GM18499 (cell line): ENCODE measurements around the gene ACVRL1.

Experiments used
- ATAC-seq: cut with Tn5 transposase; IDR thresholded peaks from one replicate; pipeline ENCODE4 v1.9.1; 2021; ENCODE audit warnings: moderate number of reproducible peaks; ENCODE audit not compliant: insufficient read depth, unreplicated experiment

The ACVRL1 gene

DNA sequence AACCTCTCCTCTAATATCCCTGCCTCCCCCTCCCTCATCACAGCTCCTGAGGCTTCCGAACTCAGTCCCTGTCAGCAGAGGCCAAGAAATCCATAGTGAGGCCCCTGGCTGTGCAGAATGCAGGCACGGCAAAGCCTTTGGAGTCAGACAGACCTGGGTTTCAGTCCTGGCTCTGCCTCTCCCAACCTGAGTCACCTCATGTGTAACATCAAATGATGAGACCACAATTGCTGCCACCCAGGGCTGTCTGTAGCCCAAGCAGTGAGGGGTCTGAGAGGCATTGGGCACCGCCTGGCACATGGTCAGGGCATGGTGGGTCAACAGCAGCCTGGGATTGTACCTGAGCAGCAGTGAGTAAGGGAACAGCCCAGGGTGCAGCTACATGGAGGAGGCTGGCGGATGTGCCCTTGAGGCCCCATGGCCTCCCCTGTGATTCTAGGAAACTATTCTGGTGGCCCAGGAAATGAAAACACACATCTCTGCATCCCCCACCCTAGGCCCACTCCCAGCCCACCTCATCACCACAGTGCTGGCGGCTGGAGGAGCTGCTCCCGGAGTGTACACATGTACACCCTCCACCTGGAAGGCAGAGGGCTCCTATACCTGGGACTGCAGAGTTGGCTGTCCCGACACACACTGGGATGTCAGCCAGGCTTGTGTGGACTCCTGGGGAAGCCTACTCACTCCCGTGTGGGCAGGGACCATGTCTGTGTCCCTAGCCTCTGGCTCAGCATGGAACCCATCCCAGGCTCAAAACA, 11.7 kb upstream of the ACVRL1 start:
- ATAC-seq, result no peak

DNA sequence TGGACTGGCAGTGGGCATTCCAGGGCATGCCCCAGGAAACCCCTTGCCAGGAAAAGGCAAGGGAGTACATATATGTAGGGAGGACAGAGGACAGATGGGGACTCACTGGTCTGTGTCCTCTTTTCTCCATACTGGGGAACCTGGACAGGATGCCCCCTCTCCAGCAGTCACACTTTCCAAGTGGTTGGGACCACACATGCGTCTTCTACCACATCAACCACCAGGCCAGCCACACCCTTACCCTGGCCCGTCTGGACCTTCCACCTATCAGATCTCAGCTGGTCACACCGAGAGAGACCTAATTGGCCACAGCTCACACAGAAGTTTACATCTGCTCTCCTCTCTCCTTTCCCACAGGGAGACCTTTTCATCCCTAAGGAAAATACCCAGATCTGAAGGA, 11.1 kb upstream of the ACVRL1 start:
- no peak for ATAC-seq

DNA sequence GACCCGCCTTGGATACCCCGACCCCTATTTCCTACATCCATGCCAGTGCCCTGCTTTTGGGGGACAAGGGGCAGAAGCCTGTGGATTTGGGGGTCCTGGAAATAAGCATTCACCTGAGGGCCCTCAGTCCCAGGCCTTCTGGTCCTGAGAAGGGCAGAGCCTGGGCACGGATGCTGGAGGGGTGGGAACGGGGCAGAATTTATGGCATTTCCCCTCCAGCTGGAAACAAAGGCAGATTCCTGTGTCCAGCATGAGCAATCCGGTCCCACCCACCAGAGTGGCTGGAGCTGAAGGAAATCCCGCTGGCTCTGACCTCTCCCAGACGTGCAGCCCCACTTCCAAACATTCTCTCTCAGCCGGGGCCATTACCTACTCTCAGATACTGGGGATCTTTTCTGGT, 10.1 kb upstream of the ACVRL1 start:
- no peak for ATAC-seq

DNA sequence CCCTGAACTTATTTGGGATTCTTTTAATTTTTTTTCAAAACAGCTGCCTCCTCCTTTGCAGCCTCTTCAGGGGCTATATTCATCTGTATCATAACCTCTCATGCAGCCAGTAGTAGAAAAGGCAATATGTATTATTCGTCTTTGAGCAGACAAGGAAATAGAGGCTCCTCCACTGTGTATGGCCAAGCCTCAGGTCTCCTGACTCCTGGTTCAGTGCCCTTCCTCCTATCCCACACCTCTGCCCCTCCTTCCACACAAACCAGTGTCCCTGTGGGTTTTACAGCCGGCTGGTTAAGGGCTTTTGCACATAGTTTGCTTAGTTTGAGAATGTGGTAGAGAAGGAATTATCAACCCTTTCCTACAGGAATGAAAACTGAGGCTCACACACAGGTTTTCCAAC, 8.8 kb upstream of the ACVRL1 start:
- ATAC-seq, result no peak

DNA sequence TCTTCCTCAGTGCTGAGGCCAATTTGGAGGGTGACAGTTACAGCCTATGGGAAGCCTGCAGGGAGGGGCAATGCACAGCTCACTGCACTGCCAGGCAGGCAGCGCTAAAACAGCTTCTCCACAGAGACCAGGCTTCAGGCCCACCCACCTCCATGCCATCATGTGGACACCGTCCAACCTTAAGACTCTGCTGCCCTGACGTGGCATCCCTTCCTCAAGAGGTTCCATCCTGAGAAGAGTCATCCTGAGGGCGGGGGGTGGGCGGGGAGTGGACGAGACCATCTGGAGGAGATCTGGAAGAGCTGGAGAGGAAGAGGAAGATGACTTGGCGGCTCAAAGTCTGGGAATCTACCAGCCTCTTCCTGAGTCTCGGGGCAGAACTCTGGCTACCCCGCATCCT, 8.4 kb upstream of the ACVRL1 start:
- no peak for ATAC-seq

DNA sequence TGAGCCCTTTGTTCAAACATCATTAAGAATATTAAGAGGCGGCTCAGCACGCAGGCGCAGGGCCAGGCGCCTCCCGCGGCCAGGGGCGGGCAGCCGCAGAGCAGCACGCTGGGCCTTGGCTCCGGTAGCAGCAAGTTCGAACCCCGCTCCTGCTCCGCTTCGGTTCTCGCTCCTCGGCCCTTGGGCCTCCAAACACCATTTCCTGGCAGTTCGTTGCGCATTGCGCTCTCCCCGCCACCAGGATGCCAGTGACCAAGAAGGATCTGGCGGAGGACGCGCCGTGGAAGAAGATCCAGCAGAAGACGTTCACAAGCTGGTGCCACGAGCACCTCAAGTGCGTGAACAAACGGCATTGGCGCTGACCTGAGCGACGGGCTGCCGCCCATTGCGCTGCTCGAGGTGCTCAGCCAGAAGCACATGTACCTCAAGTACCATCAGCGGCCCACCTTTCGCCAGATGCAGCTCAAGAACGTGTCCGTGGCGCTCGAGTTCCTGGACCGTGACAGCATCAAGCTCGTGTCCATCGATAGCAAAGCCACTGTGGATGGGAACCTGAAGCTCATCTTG, 6.9 kb upstream of the ACVRL1 start:
- ATAC-seq, result no peak

DNA sequence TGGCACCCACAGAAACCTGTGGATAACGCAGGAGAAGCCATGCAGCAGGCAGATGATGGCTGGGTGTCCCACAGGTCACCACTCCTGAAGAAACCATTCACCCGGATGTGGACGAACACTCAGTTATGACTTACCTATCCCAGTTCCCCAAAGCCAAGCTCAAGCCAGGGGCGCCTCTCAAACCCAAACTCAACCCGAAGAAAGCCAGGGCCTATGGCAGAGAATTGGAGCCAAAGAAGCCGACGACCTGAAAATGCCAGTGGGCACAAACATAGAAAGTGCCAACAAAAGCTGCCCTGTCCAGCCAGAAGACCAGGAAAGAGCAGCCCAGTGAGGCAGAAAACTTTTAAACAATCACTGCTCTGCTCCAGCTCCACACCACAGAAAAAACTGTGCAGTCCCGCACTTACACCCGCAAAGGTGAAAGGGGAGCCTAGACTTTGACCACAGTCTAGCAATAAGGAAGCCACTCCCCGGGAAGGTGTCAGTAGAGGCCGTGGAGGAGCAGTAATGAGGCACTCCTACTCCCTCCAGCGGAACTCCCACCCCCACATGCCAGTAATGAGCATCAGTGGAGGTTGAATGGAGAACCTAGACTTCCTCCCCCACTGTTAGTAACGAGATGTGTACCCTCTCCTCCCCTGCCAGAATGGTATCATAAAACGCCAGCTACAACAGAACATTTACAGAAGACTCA, 6.0 kb upstream of the ACVRL1 start:
- ATAC-seq, result no peak

DNA sequence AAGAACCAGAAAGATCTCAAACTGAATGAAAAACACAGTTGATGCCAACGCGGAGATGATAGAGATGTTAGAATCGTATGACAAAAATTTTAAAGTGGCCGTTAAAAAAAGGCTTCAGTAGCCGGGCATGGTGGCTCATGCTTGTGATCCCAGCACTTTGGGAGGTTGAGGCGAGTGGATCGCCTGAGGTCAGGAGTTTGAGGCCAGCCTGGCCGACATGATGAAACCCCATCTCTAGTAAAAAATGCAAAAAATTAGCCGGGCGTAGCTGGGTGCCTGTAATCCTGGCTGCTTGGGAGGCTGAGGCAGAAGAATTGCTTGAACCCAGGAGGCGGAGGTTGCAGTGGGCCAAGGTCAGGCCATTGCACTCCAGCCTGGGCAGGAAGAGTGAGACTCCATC, 5.4 kb upstream of the ACVRL1 start:
- ATAC-seq, result no peak

DNA sequence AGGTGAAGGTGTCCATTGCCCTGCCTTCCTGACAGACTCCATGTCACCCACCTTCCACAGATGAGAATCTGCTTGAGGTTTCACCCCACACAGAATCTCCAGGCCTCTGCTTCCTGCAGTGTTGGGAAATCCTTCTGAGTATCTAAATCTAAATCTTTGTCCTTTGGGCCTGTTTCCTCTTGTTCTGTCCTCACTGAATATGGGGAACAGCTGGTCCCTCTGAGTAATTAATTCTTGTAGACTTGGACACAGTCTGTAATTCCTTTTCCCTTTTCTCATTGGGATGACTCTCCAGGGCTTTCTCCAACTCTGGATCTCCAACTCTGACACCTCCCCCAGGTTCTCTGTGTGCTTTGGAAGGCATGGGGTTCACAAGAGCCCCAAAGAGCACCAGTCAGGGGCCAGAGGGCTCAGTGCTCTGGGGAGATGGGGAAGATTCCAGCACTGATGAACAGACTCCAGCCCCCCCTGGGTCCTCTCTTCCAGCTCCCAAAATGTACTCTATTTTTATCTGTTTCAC, 2.3 kb upstream of the ACVRL1 start:
- no peak for ATAC-seq

DNA sequence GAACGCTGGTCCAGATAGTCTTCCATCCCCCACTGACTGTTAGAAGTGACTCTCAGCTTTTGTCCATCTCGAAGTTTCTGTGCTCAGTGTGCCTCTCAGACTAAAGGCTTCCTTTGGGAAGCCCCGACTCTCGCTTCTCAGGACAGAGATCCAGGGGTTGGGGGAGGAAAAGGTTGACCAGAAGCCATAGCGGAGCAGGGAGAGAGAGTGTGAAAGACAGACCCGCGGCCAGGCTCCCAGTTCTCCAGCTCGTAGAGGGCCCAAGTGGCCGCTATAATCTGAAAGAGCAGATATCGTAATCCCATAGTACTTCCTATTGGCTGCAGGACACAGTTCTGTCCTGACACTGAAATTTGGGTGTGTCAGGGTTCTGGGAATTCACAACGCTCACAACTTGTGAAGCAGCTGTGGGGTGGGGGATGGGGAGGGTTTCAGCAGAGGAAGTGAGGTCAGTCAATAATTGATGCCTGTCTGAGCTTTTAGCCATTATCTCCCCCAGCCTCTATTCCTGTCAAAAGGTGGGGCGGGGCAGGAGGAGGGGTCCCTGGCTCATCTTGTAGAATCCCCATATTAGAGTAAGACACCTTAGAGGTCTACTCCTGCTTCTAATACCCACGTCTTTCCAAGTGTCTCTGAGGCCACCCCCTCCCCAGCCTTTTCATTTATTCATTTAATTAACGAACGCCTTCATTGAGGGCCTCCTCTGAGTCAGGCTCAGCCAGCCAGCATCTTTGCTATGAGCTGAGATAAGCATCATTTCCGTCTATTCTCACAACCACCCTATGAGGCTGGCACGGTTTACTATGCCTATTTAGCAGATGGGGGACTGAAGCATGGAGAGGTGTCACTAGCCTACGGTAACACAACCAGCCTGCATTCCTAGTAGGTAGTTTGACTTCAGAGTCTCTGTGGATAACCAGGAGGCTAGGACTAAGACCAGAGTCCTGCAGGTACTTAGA, 1.6 kb upstream of the ACVRL1 start:
- no peak for ATAC-seq

DNA sequence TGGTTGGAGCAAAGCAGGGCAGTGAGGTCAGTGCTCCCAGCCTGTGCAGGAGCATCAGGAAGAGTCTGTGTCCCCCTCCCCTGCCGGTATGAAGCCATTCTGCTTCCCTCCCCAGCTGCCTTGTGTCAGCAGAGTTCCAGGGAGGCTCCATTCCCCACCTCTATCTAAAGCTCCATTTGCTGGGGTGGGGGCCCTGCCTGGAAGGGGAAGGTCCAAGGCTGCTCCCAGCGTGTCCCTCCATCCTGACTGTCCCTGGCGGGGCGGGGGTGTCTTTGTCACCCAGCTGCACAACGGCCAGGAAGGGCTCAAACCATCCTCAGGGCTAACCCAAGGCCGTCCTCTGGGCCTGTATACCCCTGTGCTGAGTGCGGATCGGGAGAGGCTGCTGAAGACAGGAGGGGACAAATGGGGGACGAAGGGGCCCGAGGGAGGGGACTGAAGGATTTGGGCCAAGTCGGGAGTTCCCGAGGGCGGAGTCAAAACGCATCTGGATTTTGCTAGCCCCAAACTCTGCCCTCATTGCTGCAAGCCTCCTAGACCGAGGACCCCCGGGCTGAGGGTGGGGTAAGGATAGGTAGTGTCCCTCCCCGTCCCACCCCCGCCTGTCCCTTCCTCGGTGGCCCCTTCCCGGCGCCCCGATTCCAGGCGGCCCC, 748 bp upstream of the ACVRL1 start:
- ATAC-seq, result no peak

DNA sequence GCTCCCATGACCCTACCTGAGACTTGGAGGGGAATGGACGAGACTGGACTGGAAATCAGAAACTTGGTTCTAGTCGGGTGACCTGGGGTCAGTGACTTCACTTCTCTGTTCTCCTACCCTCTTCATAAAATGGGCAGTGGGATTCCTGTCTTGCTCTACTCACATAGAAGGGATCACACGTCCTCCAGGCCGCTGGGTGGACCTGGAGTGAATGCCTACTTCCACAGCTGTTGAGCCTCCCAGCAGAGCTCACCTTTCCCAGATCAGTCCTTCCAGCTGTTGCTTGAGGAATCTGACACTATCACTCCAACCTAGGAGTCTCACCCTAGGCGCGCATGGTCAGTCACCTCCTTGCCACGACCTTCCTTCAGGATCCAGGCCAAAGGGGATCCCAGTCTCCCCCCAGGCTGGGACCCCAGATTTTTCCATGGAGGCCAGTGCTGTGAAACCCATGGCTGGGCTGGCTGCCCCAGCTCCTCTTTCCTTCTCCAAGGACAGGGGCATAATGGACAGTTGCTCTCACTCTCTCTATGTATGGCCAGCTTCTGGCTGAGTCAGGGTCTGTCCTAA, 637 bp downstream of the ACVRL1 start:
- ATAC-seq, result no peak

DNA sequence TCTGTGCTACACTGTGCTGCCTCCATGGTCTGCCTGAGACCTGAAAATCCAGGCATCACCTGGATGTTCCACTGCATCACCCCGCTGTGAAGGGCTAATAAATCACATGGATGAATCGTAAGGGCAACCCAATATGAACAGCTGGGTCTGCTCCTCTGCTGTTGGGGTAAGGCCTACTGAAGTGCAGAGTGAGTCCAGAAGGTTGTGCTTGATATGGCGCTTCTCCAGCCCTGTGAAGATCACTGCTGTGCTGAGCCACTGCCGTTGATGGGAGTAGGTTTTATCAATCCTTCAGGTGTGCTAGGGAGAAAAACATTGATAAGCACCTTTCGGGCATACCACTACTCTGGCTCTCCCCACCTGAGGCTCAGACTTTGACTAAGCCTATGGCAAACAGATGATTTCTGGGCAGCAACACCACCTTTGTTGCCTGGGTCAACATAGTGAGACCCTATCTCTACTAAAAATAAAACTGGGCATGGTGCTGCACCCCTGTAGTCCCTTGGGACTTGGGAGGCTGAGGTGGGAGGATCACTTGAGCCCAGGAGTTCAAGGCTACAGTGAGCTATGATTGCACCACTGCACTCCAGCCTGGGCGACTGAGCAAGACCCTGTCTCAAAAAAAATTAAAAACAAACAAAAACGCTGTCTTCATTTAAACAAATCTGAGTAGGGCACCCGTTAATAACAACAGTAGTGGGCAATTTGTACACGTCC, 1.7 kb downstream of the ACVRL1 start:
- no peak for ATAC-seq

DNA sequence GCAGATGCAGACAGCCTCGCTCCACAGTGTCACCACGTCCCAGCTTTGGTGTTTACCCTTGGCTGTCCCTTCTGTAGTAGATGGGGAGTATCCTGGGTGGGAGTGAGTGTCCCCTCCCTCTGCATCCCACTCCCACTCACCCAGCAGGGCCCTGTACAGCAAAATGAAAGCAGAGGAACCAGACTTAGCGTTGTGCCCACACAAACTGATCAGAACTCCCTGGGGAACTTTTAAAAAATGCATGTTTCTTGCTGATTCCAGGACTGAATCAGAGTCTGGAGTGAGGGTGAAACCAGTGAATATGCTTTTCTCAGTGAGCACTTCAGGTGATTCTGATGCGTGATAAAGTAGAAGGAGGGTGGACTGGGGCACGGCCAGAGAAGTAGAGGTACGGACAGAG, 2.9 kb downstream of the ACVRL1 start:
- no peak for ATAC-seq

DNA sequence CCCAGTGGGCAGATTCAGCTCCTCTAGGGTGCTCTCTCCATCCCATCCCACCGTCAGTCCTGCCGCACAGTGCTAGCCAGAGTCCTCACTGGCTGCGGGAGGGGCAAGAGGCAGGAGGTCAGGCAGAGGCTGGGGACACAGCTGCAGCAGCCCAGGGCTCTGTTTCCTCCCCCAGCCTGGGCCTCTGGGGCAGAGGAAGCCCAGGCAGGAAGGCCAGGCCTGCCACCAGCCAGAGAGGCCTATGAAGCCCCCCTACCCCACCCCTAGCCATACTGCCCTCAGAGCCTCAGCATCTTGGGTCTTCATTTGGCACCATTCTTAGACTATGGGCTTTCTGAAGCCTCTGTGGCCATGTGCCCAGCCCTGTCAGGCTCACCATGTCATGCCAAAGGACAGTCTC, 3.4 kb downstream of the ACVRL1 start:
- no peak for ATAC-seq

DNA sequence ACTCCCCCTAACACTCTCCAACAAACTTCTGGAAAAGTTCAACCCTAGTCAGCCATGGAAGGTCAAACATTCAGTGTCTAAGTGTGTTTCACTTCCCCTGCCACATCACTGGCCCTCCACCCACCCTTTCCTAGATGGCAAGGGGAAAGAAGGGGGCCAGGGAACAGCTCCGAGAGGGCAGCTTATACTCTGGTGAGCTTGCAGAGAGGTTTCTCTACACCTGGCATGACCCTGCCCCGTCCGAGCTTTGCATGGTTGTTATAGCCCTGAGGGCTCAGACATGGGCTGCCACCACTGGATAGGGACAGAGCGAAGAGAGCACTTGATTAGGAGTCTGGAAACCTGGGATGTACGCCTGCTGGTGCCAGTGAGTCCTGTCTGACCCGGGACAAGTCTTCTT, 4.0 kb downstream of the ACVRL1 start:
- ATAC-seq, result no peak

DNA sequence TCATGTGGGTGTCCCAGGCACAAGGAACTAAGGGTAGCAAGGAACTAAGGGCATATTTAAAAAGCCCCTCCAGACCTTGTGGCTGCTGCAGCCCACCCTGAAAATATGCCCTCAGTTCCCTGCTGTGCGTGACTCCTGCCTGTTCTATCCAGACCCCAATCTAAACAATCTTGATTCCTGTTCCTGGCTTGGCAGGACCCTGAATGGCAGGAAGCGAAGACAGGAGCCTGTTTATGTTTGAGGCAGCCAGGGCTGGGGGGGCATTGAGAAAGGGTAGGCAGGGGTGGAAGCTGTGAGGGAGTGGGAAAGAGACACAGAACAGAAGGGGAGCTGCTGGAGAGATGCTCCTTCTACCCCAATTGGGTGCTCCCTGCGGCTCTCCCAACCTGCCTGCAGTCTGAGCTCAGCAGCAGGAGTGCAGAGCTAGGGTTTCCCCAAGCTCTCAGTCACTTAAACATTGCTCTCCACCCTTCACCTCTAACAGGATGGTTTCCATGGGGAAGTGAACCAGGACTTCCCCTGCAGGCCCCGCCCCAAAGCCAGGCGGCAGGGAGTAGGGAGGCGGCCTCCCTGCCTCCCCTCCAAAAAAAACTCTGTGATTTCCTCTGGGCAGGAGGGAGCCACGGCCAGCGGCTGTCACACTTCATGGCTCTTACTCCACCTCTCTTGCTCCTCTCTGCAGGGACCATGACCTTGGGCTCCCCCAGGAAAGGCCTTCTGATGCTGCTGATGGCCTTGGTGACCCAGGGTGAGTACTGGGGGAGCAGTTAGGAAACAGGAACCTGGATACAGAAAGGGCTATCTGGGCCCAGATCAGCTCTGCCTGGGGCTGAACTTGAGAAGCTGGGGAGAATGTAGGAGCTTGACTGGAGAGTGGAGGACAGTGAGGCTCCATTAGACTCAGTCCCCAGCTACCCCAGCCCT, 4.7 kb downstream of the ACVRL1 start:
- no peak for ATAC-seq
